ENCODE measurements around the gene PYHIN1. TPM values are rescaled to one million over a fixed set of nuclear protein-coding genes. Genes with fewer than 3 reads are reported as not detected.

The PYHIN1 gene
- total RNA-seq, 4 donors from 2014 or later: 0.61 to 2.3 (median 1.7) TPM; not detected in 1

- Histone ChIP-seq H3K9me3 (no peaks in the 10 kb centered on the region), H3K27me3 (no peaks in the 10 kb centered on the region), H3K36me3 (peaks cover 0 to 75% (median 13%) of the 10 kb centered on the region in 3 donors), H3K4me3 (no peak overlapping the region), H3K27ac (peak overlapping the region in 2 of 4 donors; percentile 1 to 16), H3K4me1 (peaks cover 4 to 94% (median 38%) of the 10 kb centered on the region in 3 donors)
- no peak for DNase-seq
- 76 to 78% methylated on average over 10 of the region's 10 CpGs for WGBS, 2 donors
- TF ChIP-seq POLR2A (IDR thresholded peaks at IDR 0.05) (no peak), CTCF (IDR thresholded peaks at IDR 0.05) (no peak)
- intact Hi-C loops (cut with DNase I): no loop called here
These were observed 92.4 kb downstream of the PYHIN1 start for GRCh38 chr1:159023723-159024122.

- H3K4me1 ChIP-seq: peaks cover 4 to 90% (median 39%) of the 10 kb centered on the region in 3 donors
- TF ChIP-seq POLR2A (IDR thresholded peaks at IDR 0.05) (no peak), CTCF (IDR thresholded peaks at IDR 0.05) (no peak)
- H3K27ac ChIP-seq: no peak overlapping the region
- no peak for DNase-seq
- H3K36me3 ChIP-seq: peaks cover 0 to 75% (median 13%) of the 10 kb centered on the region in 3 donors
- no peaks in the 10 kb centered on the region for H3K27me3 ChIP-seq
- H3K9me3 ChIP-seq: no peaks in the 10 kb centered on the region
- intact Hi-C loops (cut with DNase I): no loop called here
- 93 to 98% methylated on average over 7 of the region's 7 CpGs for WGBS, 2 donors
- H3K4me3 ChIP-seq: no peak overlapping the region
These were observed 93.7 kb downstream of the PYHIN1 start for GRCh38 chr1:159025043-159025442.

Other genes starting within 250 kb of the PYHIN1 start
- gene SPTA1, start 244.8 kb upstream of the PYHIN1 start, total RNA-seq: under 1 TPM in 1 of 4 donors, not detected in 3; 0.32 TPM
- gene OR6K2, start 230.9 kb upstream of the PYHIN1 start, total RNA-seq: not detected
- not detected for gene OR6K3, start 210.8 kb upstream of the PYHIN1 start, total RNA-seq
- gene OR6K6, start 176.8 kb upstream of the PYHIN1 start, total RNA-seq: not detected
- not detected for gene OR6N1, start 159.4 kb upstream of the PYHIN1 start, total RNA-seq
- gene OR6N2, start 150.3 kb upstream of the PYHIN1 start, total RNA-seq: not detected
- gene MNDA, start 100.2 kb upstream of the PYHIN1 start, total RNA-seq: 1 to 10 TPM; 1.2 to 8.0 (median 1.8) TPM
- 100 to 1,000 TPM in 2 of 4 donors, 10 to 100 TPM in 2; 46.1 to 154 (median 96.9) TPM for gene IFI16, start 78.4 kb downstream of the PYHIN1 start, total RNA-seq
- 1 to 10 TPM in 2 of 4 donors, under 1 TPM in 2; 0.27 to 3.2 (median 1.1) TPM for gene AIM2, start 145.2 kb downstream of the PYHIN1 start, total RNA-seq
- 1 to 10 TPM in 2 of 4 donors, under 1 TPM in 2; 0.19 to 9.2 (median 3.3) TPM for gene CADM3, start 240.1 kb downstream of the PYHIN1 start, total RNA-seq